Forelimb muscle (tissue), 1 donor: ENCODE data around the gene POPDC3. TPM values are rescaled to one million over a fixed set of nuclear protein-coding genes. Genes with fewer than 3 reads are reported as not detected.
"Not testable (repeated sequence)": the region's sequence is repeated elsewhere in the genome, so short reads cannot be mapped to it uniquely, and the experiment has no call there.

ENCODE experiments used
- DNase-seq: peaks from one replicate; pipeline ENCODE4 v3.0.0-alpha.2; 2013; ENCODE audit warnings: low read depth
- polyA plus RNA-seq: library from polyadenylated mRNA; unstranded; fragments of 120-200 nt; gene quantifications from one replicate; pipeline ENCODE4 v1.2.1, GENCODE V29; 2013; ENCODE audit not compliant: insufficient read length

Gene POPDC3
- polyA plus RNA-seq, 1 donor = 80.4 TPM

DNA sequence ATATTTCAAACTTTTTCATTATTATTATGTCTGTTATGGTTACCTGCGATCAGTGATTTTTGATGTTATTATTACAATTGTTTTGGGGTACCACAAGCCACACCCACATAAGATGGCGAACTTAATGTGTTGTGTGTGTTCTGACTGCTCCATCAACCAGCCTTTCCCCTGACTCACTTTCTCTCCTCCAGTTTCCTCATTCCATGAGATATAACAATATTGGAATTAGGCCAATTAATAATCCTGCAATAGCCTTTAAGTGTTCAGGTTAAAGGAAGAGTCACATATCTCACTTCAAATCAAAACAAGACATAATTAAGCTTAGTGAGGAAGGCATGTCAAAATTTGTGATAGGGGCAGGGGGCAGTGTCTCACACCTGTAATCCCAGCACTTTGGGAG, 16.3 kb upstream of the POPDC3 start:
- no peak for DNase-seq

GRCh38 chr6:105194591-105194990, 14.8 kb upstream of the POPDC3 start:
- no peak for DNase-seq

DNA sequence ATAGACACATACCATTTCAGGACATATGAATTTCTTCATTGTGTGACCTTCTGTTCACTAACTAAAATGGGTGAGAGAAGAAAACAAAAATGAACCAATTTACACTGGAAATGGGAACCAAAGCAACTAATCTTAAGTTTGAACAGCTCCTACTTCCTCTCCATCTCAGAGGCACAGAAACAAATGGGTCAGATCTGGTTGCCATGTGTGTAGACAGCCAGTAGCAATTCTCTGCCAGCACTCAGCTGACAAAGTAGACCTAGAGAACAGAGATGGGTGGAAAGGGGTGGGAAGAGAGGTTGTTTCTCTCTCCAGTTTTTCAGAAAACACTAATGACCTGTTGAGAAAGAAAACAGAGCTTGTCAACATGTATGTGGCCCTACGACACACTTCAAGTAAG, 14.3 kb upstream of the POPDC3 start:
- no peak for DNase-seq

GRCh38 chr6:105193647-105194046, 13.8 kb upstream of the POPDC3 start:
- no peak for DNase-seq

GRCh38 chr6:105192707-105193465, 13.1 kb upstream of the POPDC3 start:
- no peak for DNase-seq

DNA sequence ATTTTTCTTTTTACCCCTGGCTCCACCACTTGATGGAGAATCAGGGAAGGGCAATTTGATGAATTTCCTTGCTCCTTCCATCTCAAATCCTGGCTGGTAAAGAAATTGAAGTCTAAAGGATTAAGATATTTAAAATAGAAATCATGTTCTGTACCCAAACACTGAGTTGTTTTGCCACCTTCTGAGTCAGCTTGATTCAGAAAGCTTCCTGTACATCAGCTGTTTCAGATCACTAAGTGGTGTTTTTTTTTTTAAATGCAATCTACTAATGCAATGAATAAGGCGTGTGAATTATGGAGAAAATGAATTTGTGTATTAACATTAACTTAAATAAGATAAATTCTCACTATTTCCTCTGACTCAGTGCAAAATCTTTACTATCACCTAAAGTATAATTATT, 11.5 kb upstream of the POPDC3 start:
- no peak for DNase-seq

GRCh38 chr6:105189026-105189820, 9.4 kb upstream of the POPDC3 start:
- DNase-seq = no peak

DNA sequence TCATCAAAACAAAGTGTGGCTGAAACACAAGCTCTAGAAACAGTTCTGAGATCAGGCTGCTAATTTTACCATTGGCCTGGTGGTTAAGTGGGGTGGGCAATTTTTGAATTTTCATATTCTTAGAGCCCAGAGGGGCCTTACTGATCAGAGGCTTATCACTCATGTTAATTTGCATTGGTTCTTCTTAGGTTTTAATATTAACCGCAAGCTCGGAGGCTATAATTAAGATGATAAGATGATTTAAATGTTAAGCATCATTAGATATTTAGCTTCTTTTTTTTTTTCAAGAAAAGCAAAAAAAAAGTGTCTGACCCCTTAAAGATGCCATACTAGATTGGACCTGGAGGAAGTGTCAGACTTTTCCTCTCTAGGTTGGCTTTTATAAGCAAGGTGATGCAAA, 8.4 kb upstream of the POPDC3 start:
- no peak for DNase-seq

DNA sequence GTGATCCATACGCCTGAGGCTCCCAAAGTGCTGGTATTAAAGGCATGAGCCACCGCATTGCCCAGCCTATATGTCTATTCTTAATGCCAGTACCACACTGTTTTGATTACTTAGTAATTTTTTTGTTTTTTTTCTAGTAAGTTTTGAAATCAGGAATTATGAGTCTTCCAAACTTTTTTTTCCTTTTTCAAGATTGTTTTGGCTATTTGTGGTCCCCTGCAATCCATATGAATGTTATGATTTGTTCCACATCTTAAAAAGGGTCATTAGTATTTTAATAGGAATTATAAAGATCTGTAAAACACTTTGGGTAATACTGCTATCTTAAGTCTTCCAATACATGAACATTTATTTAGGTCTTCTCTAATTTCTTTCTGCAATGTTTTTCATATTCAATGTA, 6.8 kb upstream of the POPDC3 start:
- DNase-seq = no peak

DNA sequence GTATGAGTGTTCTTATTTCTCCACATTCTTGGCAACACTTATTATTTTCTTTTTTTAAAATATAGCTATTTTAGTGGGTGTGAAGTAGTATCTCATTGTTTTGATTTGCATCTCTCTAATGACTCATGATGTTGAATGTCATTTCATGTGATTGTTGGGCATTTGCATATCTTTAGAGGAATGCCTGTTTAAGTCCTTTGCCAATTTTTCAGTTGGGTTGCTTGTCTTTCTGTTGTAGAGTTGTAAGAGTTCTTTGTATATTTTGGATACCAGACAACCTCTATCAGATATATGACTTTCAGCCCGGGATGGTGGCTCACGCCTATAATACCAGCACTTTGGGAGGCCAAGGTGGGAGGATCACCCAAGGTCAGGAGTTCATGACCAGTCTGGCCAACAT, 5.1 kb upstream of the POPDC3 start:
- DNase-seq = no peak

GRCh38 chr6:105181981-105182515, 2.2 kb upstream of the POPDC3 start:
- no peak for DNase-seq

GRCh38 chr6:105178636-105179035, 1.2 kb downstream of the POPDC3 start:
- DNase-seq = no peak

DNA sequence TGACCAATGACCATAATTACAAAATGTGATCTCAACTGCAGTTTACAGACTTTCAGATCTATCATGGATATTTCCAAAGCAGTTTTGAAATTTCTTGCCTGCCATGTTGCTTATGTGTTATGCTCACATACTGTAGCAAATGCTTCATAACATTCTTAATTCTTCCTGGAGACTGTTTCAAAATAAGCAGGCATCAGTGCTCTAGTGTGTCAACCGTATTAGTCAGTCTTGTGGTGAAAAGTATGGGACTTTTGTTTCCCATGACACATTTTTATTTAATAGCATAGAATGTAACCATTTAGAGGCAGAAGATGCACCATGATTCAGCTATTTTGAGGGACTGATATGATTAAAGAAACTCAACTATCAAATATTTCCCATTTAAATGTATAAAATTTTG, 1.7 kb downstream of the POPDC3 start:
- DNase-seq = no peak

- DNase-seq = no peak
These were observed 2.3 kb downstream of the POPDC3 start for GRCh38 chr6:105177556-105177955.

DNA sequence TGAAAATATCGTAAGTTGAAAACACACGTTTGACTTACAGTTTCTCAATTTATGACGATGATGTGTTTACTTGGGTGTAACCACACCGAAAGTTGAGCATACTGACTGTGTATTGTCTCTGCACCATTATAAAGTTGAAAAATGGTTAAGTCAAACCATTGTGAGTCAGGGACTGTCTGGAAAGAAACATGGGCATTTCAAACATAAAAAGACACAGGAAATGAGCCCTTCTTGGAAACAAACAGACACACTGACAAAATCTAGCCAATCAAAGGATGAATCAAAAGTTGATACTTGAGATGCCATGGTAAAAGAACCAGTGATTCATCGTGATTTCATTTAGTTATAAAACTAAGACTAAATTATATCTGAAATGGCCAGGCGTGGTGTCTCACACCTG, 5.3 kb downstream of the POPDC3 start:
- no peak for DNase-seq

- DNase-seq = not testable (repeated sequence)
These were observed 7.3 kb downstream of the POPDC3 start for GRCh38 chr6:105172515-105172914.

DNA sequence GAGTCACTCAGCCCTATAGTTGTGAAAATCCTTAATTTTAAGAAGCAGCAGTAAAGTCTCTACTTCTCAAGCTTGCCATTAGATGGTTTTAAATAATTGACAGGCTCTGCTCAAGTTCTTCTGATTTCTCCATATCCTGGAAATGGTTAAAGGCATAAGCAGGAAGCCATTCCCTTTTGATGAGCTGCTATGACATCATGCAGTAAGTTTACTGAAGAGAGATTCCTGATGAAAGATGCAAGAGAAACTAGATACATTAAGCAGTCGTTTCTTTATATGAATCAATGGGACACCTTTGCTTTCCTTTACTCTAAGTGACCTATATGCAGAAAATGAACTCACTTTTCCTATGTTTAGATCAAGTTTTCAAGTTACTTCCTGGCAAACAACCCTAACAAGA, 9.8 kb downstream of the POPDC3 start:
- no peak for DNase-seq

GRCh38 chr6:105167914-105168313, 11.9 kb downstream of the POPDC3 start:
- no peak for DNase-seq

GRCh38 chr6:105164418-105164817, 15.4 kb downstream of the POPDC3 start:
- DNase-seq = peak; percentile 40

DNA sequence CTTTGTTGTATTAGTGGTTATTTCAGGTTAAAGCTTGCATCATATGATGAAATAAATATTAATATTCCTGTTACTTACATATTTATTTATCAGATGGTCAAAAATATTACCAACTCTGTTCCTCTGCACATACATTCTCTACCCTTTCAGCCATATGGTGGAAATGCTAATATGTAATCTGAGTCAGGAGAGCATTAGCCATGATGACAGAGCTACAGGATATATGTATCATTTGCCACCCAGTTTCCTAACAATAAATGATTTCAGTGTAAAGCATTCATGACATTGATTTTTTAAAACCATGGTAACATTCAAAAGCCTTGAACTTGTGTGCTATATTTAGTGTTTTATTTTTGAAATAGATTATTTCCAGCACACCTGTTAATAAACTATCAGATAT, 16.6 kb downstream of the POPDC3 start:
- no peak for DNase-seq

DNA sequence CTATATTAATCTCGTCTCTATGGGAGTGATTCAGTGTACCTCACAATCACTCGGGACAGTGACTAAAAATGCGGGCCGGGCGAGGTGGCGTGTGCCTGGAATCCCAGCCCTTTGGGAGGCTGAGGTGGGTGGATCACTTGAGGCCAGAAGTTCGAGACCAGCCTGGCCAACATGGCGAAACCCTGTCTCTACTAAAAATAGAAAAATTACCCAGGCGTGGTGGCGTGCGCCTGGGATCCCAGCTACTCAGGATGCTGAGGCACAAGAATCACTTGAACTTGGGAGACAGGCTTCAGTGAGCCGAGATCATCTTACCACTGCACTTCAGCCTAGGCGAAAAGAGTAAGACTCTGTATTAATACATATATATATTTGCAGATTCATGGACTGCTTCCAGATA, 17.4 kb downstream of the POPDC3 start:
- no peak for DNase-seq

DNA sequence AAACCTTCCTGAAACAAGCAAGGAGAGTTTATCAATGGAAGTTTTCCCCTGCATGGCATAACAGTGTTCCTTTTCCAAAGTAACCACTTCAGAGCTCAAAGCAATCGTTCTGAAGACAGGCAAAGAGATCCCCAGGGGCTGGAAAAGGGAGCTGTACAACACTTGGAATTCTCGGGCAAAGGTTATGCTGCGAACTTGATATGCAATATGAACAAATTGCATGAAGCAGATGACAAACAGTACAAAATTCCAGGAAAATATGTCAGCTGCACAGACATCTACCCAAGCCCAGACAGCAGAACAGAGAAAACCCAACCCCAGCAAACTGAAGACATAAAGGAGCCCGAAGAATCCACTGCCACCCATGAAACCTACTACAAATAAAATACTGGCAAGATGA, 18.4 kb downstream of the POPDC3 start:
- no peak for DNase-seq

DNA sequence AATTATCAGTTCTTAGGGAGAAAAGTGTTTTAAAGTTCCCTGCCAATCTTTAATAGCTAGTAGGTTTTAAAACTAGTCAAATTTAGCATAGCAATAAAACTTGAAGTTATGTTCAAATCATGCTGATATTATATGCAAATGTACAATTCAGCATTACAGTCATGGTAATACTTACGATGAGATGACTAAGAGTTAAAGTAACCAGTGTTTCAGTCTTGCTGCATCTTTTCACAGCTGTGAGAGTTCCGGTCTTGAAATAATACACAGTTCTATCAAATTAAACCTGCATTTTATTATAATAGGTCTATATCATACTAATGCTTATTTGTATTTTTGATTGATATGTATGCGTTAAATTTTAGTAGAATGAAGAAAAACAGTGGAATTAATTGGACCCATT, 26.1 kb downstream of the POPDC3 start:
- DNase-seq = no peak
